HepG2 (cell line): ENCODE data around the gene MAPK13. TPM values are rescaled to one million over a fixed set of nuclear protein-coding genes. Genes with fewer than 3 reads are reported as not detected.

ENCODE experiments used
- ARID5B ChIP-seq: IDR thresholded peaks from 2 replicates; pipeline ENCODE4 v1.4.0; 2020; ENCODE audit warnings: mild to moderate bottlenecking, missing genetic modification reagents
- ATAD3A ChIP-seq: sonication (generic); formaldehyde crosslinking; IDR thresholded peaks from 2 replicates; pipeline ENCODE4 v1.4.0; 2020; ENCODE audit warnings: missing genetic modification reagents
- CBX2 ChIP-seq, 2 experiments: fragments of 200-600 bp in 1 of 2; sonication (generic); formaldehyde crosslinking in 1 of 2; IDR thresholded peaks; 2 replicates each; pipeline versions ENCODE4 v1.7.0 to v1.8.1; 2018 to 2022; ENCODE audit warnings: low read depth in 2 of 2, low read length in 1 of 2, mild to moderate bottlenecking in 1 of 2, missing genetic modification reagents in 1 of 2
- ETS1 ChIP-seq: sonication (generic); formaldehyde crosslinking; IDR thresholded peaks from 2 replicates; pipeline ENCODE4 v1.4.0; 2020; ENCODE audit warnings: missing genetic modification reagents
- FOXP1 ChIP-seq, 2 experiments: fragments of 450-650 bp in 1 of 2; IDR thresholded peaks; 2 replicates each; pipeline ENCODE4 v1.6.1; 2017 to 2018; ENCODE audit warnings: antibody characterized with exemption in 1 of 2
- GRHL1 ChIP-seq: sonication (generic); formaldehyde crosslinking; conservative IDR thresholded peaks from 2 replicates; pipeline ENCODE4 v1.8.0; 2022; ENCODE audit warnings: missing genetic modification reagents
- HNF4A ChIP-seq: sonication (generic); formaldehyde crosslinking; IDR thresholded peaks from 2 replicates; pipeline ENCODE4 v1.4.0; 2020; ENCODE audit warnings: missing genetic modification reagents
- POLR2AphosphoS5 ChIP-seq: IDR thresholded peaks from 2 replicates; pipeline ENCODE4 v1.6.1; 2012; ENCODE audit warnings: low read depth, low read length
- SMYD3 ChIP-seq: sonication (generic); formaldehyde crosslinking; IDR thresholded peaks from 2 replicates; pipeline ENCODE4 v1.8.1; 2023; ENCODE audit warnings: mild to moderate bottlenecking, missing genetic modification reagents
- SRY ChIP-seq: sonication (generic); formaldehyde crosslinking; IDR thresholded peaks from 2 replicates; pipeline ENCODE4 v1.8.0; 2022; ENCODE audit warnings: mild to moderate bottlenecking, missing genetic modification reagents
- TARDBP ChIP-seq: sonication (generic); formaldehyde crosslinking; IDR thresholded peaks from 2 replicates; pipeline ENCODE4 v1.8.0; 2022; ENCODE audit warnings: mild to moderate bottlenecking, missing genetic modification reagents
- TFDP1 ChIP-seq: IDR thresholded peaks from 2 replicates; pipeline ENCODE4 v1.6.1; 2016; ENCODE audit warnings: missing compliant biosample characterization, missing genetic modification reagents, borderline replicate concordance
- THAP8 ChIP-seq: sonication (generic); formaldehyde crosslinking; IDR thresholded peaks from 2 replicates; pipeline ENCODE4 v1.5.1; 2020; ENCODE audit warnings: missing genetic modification reagents, mild to moderate bottlenecking, borderline replicate concordance
- ZBTB1 ChIP-seq: sonication (generic); formaldehyde crosslinking; IDR thresholded peaks from 2 replicates; pipeline ENCODE4 v1.4.0; 2020; ENCODE audit warnings: missing genetic modification reagents, borderline replicate concordance
- ZBTB7A ChIP-seq: sonication (generic); formaldehyde crosslinking; IDR thresholded peaks from 2 replicates; pipeline ENCODE4 v1.8.0; 2022; ENCODE audit warnings: mild to moderate bottlenecking, missing genetic modification reagents
- ZFAT ChIP-seq: sonication (generic); formaldehyde crosslinking; conservative IDR thresholded peaks from 2 replicates; pipeline ENCODE4 v1.8.1; 2023; ENCODE audit warnings: missing genetic modification reagents, inconsistent platforms
- ZNF136 ChIP-seq: sonication (generic); formaldehyde crosslinking; IDR thresholded peaks from 2 replicates; pipeline ENCODE4 v1.8.1; 2022; ENCODE audit warnings: low read depth, mild to moderate bottlenecking, moderate library complexity, missing genetic modification reagents
- ZNF605 ChIP-seq: sonication (generic); formaldehyde crosslinking; IDR thresholded peaks from 2 replicates; pipeline ENCODE4 v1.8.0; 2022; ENCODE audit warnings: mild to moderate bottlenecking, missing genetic modification reagents
- polyA plus RNA-seq, 8 experiments: library from polyadenylated mRNA; depleted of rRNA in 3 of 8; stranded (reverse) in 7 of 8; unstranded in 1 of 8; fragments of >200 nt; fragmentation: Illumina TruSeq in 4 of 8; extraction: Trizol in 4 of 8; gene quantifications; 2 replicates each; pipeline versions ENCODE4 v1.2.1 to v1.2.3, GENCODE V29; 2011 to 2016; ENCODE audit warnings: low read depth in 4 of 8, missing spikeins in 1 of 8, mixed read lengths in 1 of 8; ENCODE audit not compliant: insufficient read depth in 1 of 8
- total RNA-seq, 5 experiments: library from RNA; depleted of rRNA; stranded (reverse); fragments of >200 nt; fragmentation: Illumina TruSeq; extraction: Trizol; gene quantifications; 2 replicates each; pipeline ENCODE4 v1.2.3, GENCODE V29; 2016; ENCODE audit warnings: low read depth in 1 of 5

MAPK13 gene
- total and polyA plus RNA-seq, 2 of the 13 experiments (the other 11 are each of a cell fraction or from before 2014, with no cell fraction given), result 12.7 to 43.4 TPM

- TF ChIP-seq TFDP1 (CRISPR knock-in tag) (peak; percentile 77; the same call in 1 of the 2 replicates), CBX2 (IDR thresholded peaks at IDR 0.05; ENCODE audit: low read depth, low read length) (no peak), CBX2 (CRISPR knock-in tag; IDR thresholded peaks at IDR 0.05; ENCODE audit: low read depth) (no peak), FOXP1 (IDR thresholded peaks at IDR 0.05) (no peak; the same call in none of the 2 replicates), FOXP1 (CRISPR knock-in tag; IDR thresholded peaks at IDR 0.05) (peak; percentile 97), ATAD3A (CRISPR knock-in tag) (no peak), TARDBP (CRISPR knock-in tag) (peak; percentile 98), GRHL1 (no peak), ETS1 (CRISPR knock-in tag) (no peak), ZBTB1 (CRISPR knock-in tag) (no peak), ARID5B (CRISPR knock-in tag) (peak; percentile 98), HNF4A (CRISPR knock-in tag) (peak; percentile 100), SMYD3 (CRISPR knock-in tag) (0 out of 2 replicates have a peak, but pooled peaks have one; percentile 83), ZNF605 (CRISPR knock-in tag) (0 out of 2 replicates have a peak, but pooled peaks have one; percentile 32), ZNF136 (CRISPR knock-in tag) (peak; percentile 88; the same call in 1 of the 2 replicates), SRY (no peak), THAP8 (CRISPR knock-in tag) (no peak), ZBTB7A (CRISPR knock-in tag) (no peak; the same call in 1 of the 2 replicates), POLR2AphosphoS5 (peak; percentile 69), ZFAT (CRISPR knock-in tag) (no peak)
These were observed 34.6 kb upstream of the MAPK13 start (continued) for GRCh38 chr6:36095497-36096391.
